A549 (cell line): ENCODE results near the gene PRLR. TPM values are rescaled to one million over a fixed set of nuclear protein-coding genes. Genes with fewer than 3 reads are reported as not detected.

Experiments used
- ATAC-seq, 2 experiments: fragments of 200-7000 bp in 1 of 2; fragments of >200 bp in 1 of 2; cut with Nextera tagmentation in 1 of 2; cut with Tn5 transposase in 1 of 2; 3 replicates each; pipeline versions ENCODE4 v1.8.0 to v1.9.1; 2018 to 2020; ENCODE audit warnings: mild to moderate bottlenecking in 1 of 2, moderate library complexity in 1 of 2
- CTCF ChIA-PET: fragments of 300-600 bp; sonication (Branson Sonifier 250); formaldehyde crosslinking; extraction: SDS; loops from one replicate; lab custom pipeline; 2021; ENCODE audit warnings: antibody characterized with exemption, inconsistent platforms; lab: Yijun Ruan, JAX
- POLR2A ChIA-PET: fragments of 350-600 bp; formaldehyde crosslinking; extraction: SDS; loops from one replicate; lab custom pipeline; 2021; ENCODE audit warnings: antibody characterized with exemption, inconsistent platforms; lab: Yijun Ruan, JAX
- DNase-seq, 2 experiments: peaks; one replicate each; pipeline versions ENCODE4 v3.0.0 to v3.0.0-alpha.2; 2011 to 2016; ENCODE audit warnings: low read depth in 1 of 2, low spot score in 1 of 2
- FAIRE-seq: peaks from 2 replicates; lab custom pipeline; 2011; peaks lifted over from hg19 to GRCh38; lab: Jason Lieb, UNC
- H3K27ac ChIP-seq, 2 experiments: fragments of >200 bp; sonication (Bioruptor Twin); formaldehyde crosslinking; 3 replicates each; pipeline ENCODE4 v1.5.1; 2016 to 2017
- H3K4me1 ChIP-seq: fragments of >200 bp; sonication (Bioruptor Twin); formaldehyde crosslinking; 3 replicates; pipeline ENCODE4 v1.6.1; 2016
- H3K4me2 ChIP-seq: fragments of >200 bp; sonication (Bioruptor Twin); formaldehyde crosslinking; 3 replicates; pipeline ENCODE4 v1.6.1; 2016
- H3K4me3 ChIP-seq: fragments of >200 bp; sonication (Bioruptor Twin); formaldehyde crosslinking; 3 replicates; pipeline ENCODE4 v1.5.1; 2016
- H3K9me3 ChIP-seq: fragments of >200 bp; sonication (Bioruptor Twin); formaldehyde crosslinking; 3 replicates; pipeline ENCODE4 v1.6.1; 2016
- BHLHE40 ChIP-seq: IDR thresholded peaks from 2 replicates; pipeline ENCODE4 v1.6.1; 2012; ENCODE audit warnings: low read depth, low read length, inconsistent platforms
- CBX2 ChIP-seq: fragments of 200-600 bp; sonication (generic); IDR thresholded peaks from 2 replicates; pipeline ENCODE4 v1.6.1; 2016; ENCODE audit warnings: low read depth, mild to moderate bottlenecking, borderline replicate concordance
- CEBPB ChIP-seq, 2 experiments: fragments of >200 bp in 1 of 2; sonication (Bioruptor Twin) in 1 of 2; formaldehyde crosslinking in 1 of 2; IDR thresholded peaks; 2 replicates each; pipeline ENCODE4 v1.6.1; 2012 to 2016
- CHD2 ChIP-seq: fragments of 150-350 bp; IDR thresholded peaks from 2 replicates; pipeline ENCODE4 v1.6.1; 2014; ENCODE audit warnings: low read length; ENCODE audit not compliant: partially characterized antibody
- ESRRA ChIP-seq: fragments of 150-350 bp; IDR thresholded peaks from 2 replicates; pipeline ENCODE4 v1.6.1; 2014; ENCODE audit warnings: mild to moderate bottlenecking, low read length, borderline replicate concordance
- HEYL ChIP-seq: fragments of 250-450 bp; sonication (Bioruptor Pico); IDR thresholded peaks from 2 replicates; pipeline ENCODE4 v1.8.0; 2021; ENCODE audit warnings: mild to moderate bottlenecking, moderate library complexity
- HOXA7 ChIP-seq: fragments of 250-450 bp; sonication (Bioruptor Pico); IDR thresholded peaks from 2 replicates; pipeline ENCODE4 v1.5.0; 2020; ENCODE audit warnings: mild to moderate bottlenecking, moderate library complexity
- JUNB ChIP-seq: fragments of >200 bp; sonication (Bioruptor Twin); formaldehyde crosslinking; IDR thresholded peaks from 2 replicates; pipeline ENCODE4 v1.6.1; 2016
- MAFK ChIP-seq: fragments of 450-650 bp; IDR thresholded peaks from 2 replicates; pipeline ENCODE4 v1.6.1; 2014; ENCODE audit not compliant: partially characterized antibody
- MAZ ChIP-seq: fragments of 150-350 bp; IDR thresholded peaks from 2 replicates; pipeline ENCODE4 v1.6.1; 2014; ENCODE audit warnings: antibody characterized with exemption, low read depth, low read length, borderline replicate concordance
- NFE2L2 ChIP-seq: fragments of 150-350 bp; conservative IDR thresholded peaks from 2 replicates; pipeline ENCODE4 v1.6.1; 2014; ENCODE audit warnings: low read length
- NR3C1 ChIP-seq: fragments of >200 bp; sonication (Bioruptor Twin); formaldehyde crosslinking; IDR thresholded peaks from 3 replicates; pipeline ENCODE4 v1.6.1; 2017
- POLR2A ChIP-seq: IDR thresholded peaks from 2 replicates; pipeline ENCODE4 v1.6.1; 2012; ENCODE audit warnings: mild to moderate bottlenecking, low read length
- POLR2AphosphoS2 ChIP-seq: conservative IDR thresholded peaks from 2 replicates; pipeline ENCODE4 v1.6.1; 2012; ENCODE audit warnings: low read length, improper control_type of control experiment, inconsistent platforms
- RAD21 ChIP-seq, 2 experiments: fragments of >200 bp in 1 of 2; sonication (Bioruptor Twin) in 1 of 2; formaldehyde crosslinking in 1 of 2; IDR thresholded peaks in 1 of 2; conservative IDR thresholded peaks in 1 of 2; 2 replicates in 1 of 2; 3 replicates in 1 of 2; pipeline ENCODE4 v1.6.1; 2012 to 2018; ENCODE audit warnings: inconsistent platforms in 1 of 2
- RARB ChIP-seq: fragments of 250-450 bp; sonication (Bioruptor Pico); IDR thresholded peaks from 2 replicates; pipeline ENCODE4 v1.8.0; 2021; ENCODE audit warnings: mild to moderate bottlenecking, moderate library complexity
- RFX5 ChIP-seq: fragments of 450-650 bp; IDR thresholded peaks from 2 replicates; pipeline ENCODE4 v1.7.1; 2014; ENCODE audit warnings: antibody characterized with exemption, mild to moderate bottlenecking, moderate library complexity
- RNF2 ChIP-seq: fragments of 200-600 bp; sonication (generic); IDR thresholded peaks from 2 replicates; pipeline ENCODE4 v1.6.1; 2016; ENCODE audit warnings: low read depth, mild to moderate bottlenecking, antibody characterized with exemption, moderate library complexity, borderline replicate concordance
- SMC3 ChIP-seq: fragments of >200 bp; sonication (Bioruptor Twin); formaldehyde crosslinking; IDR thresholded peaks from 3 replicates; pipeline ENCODE4 v1.6.1; 2018; ENCODE audit warnings: inconsistent platforms
- WGBS: methylation state at CpG from one replicate; pipeline ENCODE4 v1.1.6; 2017; ENCODE audit errors: missing lambda C conversion rate; 5-methylcytosine and 5-hydroxymethylcytosine counted together
- polyA plus RNA-seq, 4 experiments: library from polyadenylated mRNA; depleted of rRNA in 3 of 4; stranded (reverse); fragments of >200 nt; fragmentation: RNase III in 1 of 4; extraction: RNeasy Plus Mini Kit Qiagen cat#74134 plus additional on column Dnase treatment in 1 of 4; gene quantifications; 2 replicates in 3 of 4; 3 replicates in 1 of 4; pipeline ENCODE4 v1.2.3, GENCODE V29; 2011 to 2017
- TF ChIP-seq, protein P1 (sequence below): fragments of >200 bp; sonication (Bioruptor Twin); formaldehyde crosslinking; IDR thresholded peaks from 3 replicates; pipeline ENCODE4 v1.5.1; 2016
- TF ChIP-seq, protein P2 (sequence below): IDR thresholded peaks from 2 replicates; pipeline ENCODE4 v1.6.1; 2012
- TF ChIP-seq, protein P3 (sequence below): fragments of 250-450 bp; sonication (Bioruptor Pico); IDR thresholded peaks from 2 replicates; pipeline ENCODE4 v1.5.0; 2021; ENCODE audit warnings: mild to moderate bottlenecking, moderate library complexity, borderline replicate concordance

PRLR gene
- polyA plus RNA-seq, 2 of the 4 experiments (the other 2 are of a cell fraction): 0.09 TPM; not detected in 1

DNA sequence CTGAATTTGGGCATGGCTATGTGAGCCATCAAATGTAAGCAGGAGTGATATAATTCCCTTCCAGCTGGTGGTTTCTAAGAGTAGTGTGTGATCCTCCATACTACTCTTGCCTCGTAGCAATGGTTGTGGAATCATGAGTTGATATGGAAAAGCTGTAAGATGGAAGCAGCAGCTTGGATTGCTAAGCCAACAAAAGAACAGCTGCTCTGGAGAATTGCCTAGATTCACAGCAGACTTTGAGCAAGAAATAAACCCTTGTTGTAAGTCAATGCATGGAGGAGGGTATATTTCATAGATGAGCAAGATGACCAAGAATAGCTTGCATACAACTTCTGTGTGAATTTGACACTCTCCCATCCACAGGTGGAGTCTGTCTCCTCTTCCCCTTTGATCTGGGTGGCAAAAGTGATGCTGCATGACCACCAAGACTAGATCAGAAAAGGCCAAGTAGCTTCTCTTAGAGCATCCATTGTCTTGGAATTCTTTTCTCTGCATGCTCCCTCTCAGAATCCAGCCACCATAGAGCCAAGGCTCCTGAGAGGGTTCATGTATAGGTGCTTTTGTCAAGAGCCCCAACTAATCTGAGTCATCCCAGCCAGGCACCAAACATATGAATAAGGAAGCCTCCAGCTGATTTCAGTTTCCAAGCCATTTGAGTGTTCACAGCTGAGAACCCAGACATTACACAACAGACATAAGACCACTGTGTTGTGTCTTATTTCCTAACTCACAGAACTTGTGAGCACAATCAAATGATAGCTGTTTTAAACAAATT, 79.0 kb downstream of the PRLR start:
- TF ChIP-seq HEYL (CRISPR knock-in tag) (no peak), SMC3 (no peak), POLR2AphosphoS2 (no peak), ESRRA (no peak)
- Histone ChIP-seq H3K27ac (no peak overlapping the region), H3K4me3 (no peak overlapping the region), H3K4me2 (no peak overlapping the region), H3K9me3 (no peaks in the 10 kb centered on the region), H3K4me1 (no peaks in the 10 kb centered on the region)
- no peak for ATAC-seq
- FAIRE-seq: no peak
- DNase-seq: no peak
- CTCF ChIA-PET: interaction anchor here (0.9 kb wide), 1 partner anchor 70 kb away, joined by 3 read pairs; no protein-coding TSS in a partner anchor
- POLR2A ChIA-PET: no interaction called here
- 0% methylated on average over 1 of the region's 1 CpG for WGBS

DNA sequence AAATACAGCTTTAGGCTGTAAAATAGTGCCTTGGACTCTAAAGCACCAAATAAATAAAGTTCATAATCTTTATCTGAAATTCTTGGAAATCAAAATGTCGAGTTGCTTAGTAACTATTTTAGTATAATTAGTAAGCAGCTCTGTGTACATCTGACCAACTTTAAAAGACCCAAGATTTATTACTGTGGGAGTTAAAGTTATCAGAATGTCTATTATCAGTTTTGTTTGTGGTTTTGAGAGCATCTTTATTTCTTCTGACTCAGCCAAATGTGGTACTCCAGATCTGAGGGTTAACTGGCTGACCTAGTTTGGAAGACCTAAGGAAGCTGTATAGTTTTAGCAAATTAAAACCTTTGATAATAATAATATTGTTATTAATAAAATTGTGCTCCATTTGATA, 81.2 kb downstream of the PRLR start:
- POLR2A ChIA-PET: no interaction called here
- CTCF ChIA-PET: interaction anchor here (0.6 kb wide), 1 partner anchor 368 kb away, joined by 3 read pairs; no protein-coding TSS in a partner anchor
- no peak for ATAC-seq
- Histone ChIP-seq H3K9me3 (no peaks in the 10 kb centered on the region), H3K4me1 (no peaks in the 10 kb centered on the region), H3K4me3 (no peak overlapping the region), H3K4me2 (no peak overlapping the region), H3K27ac (no peak overlapping the region)
- DNase-seq: no peak
- WGBS: 4% methylated on average over 1 of the region's 1 CpG
- TF ChIP-seq NR3C1 (no peak), CEBPB (IDR thresholded peaks at IDR 0.05) (no peak), BHLHE40 (no peak), JUNB (no peak), POLR2A (no peak), CBX2 (no peak), NFE2L2 (no peak), MAFK (no peak), MAZ (no peak), RARB (CRISPR knock-in tag) (no peak), HOXA7 (CRISPR knock-in tag) (no peak), CHD2 (no peak), RFX5 (no peak), RNF2 (no peak), ESRRA (no peak), RAD21 (conservative IDR thresholded peaks at IDR 0.05 in 1 of 2, IDR thresholded peaks at IDR 0.05 in 1 of 2) (no peak)
- TF ChIP-seq, protein P1, sequence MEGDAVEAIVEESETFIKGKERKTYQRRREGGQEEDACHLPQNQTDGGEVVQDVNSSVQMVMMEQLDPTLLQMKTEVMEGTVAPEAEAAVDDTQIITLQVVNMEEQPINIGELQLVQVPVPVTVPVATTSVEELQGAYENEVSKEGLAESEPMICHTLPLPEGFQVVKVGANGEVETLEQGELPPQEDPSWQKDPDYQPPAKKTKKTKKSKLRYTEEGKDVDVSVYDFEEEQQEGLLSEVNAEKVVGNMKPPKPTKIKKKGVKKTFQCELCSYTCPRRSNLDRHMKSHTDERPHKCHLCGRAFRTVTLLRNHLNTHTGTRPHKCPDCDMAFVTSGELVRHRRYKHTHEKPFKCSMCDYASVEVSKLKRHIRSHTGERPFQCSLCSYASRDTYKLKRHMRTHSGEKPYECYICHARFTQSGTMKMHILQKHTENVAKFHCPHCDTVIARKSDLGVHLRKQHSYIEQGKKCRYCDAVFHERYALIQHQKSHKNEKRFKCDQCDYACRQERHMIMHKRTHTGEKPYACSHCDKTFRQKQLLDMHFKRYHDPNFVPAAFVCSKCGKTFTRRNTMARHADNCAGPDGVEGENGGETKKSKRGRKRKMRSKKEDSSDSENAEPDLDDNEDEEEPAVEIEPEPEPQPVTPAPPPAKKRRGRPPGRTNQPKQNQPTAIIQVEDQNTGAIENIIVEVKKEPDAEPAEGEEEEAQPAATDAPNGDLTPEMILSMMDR: no peak
- TF ChIP-seq, protein P2, sequence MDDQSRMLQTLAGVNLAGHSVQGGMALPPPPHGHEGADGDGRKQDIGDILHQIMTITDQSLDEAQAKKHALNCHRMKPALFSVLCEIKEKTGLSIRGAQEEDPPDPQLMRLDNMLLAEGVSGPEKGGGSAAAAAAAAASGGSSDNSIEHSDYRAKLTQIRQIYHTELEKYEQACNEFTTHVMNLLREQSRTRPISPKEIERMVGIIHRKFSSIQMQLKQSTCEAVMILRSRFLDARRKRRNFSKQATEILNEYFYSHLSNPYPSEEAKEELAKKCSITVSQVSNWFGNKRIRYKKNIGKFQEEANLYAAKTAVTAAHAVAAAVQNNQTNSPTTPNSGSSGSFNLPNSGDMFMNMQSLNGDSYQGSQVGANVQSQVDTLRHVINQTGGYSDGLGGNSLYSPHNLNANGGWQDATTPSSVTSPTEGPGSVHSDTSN: no peak
- TF ChIP-seq, protein P3, sequence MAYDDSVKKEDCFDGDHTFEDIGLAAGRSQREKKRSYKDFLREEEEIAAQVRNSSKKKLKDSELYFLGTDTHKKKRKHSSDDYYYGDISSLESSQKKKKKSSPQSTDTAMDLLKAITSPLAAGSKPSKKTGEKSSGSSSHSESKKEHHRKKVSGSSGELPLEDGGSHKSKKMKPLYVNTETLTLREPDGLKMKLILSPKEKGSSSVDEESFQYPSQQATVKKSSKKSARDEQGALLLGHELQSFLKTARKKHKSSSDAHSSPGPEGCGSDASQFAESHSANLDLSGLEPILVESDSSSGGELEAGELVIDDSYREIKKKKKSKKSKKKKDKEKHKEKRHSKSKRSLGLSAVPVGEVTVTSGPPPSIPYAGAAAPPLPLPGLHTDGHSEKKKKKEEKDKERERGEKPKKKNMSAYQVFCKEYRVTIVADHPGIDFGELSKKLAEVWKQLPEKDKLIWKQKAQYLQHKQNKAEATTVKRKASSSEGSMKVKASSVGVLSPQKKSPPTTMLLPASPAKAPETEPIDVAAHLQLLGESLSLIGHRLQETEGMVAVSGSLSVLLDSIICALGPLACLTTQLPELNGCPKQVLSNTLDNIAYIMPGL: no peak
- FAIRE-seq: no peak
